Astrocyte (in vitro differentiated cells and primary cell): ENCODE measurements around the gene TBC1D10B. TPM values are rescaled to one million over a fixed set of nuclear protein-coding genes. Genes with fewer than 3 reads are reported as not detected.
A peak's percentile ranks its signal among the peaks of the same experiment; 100 is the strongest.
"Not testable (repeated sequence)": the region's sequence is repeated elsewhere in the genome, so short reads cannot be mapped to it uniquely, and the experiment has no call there.

Experiments
- DNase-seq: peaks from one replicate; pipeline ENCODE4 v3.0.0-alpha.2; 2010; ENCODE audit warnings: low read depth
- FAIRE-seq: peaks from 2 replicates; lab custom pipeline; 2011; peaks lifted over from hg19 to GRCh38; lab: Jason Lieb, UNC
- H2AFZ ChIP-seq: 2 replicates; pipeline ENCODE4 v1.6.0; 2012; ENCODE audit warnings: low read depth, low read length, inconsistent platforms
- H3K27ac ChIP-seq: 2 replicates; pipeline ENCODE4 v1.5.1; 2011; ENCODE audit warnings: low read depth, low read length, inconsistent platforms
- H3K27me3 ChIP-seq: 2 replicates; pipeline ENCODE4 v1.6.0; 2011; ENCODE audit warnings: low read length, inconsistent platforms; ENCODE audit not compliant: insufficient read depth
- H3K36me3 ChIP-seq: 2 replicates; pipeline ENCODE4 v1.5.1; 2011; ENCODE audit warnings: low read length, inconsistent platforms; ENCODE audit not compliant: insufficient read depth
- H3K4me1 ChIP-seq: 2 replicates; pipeline ENCODE4 v1.5.1; 2011; ENCODE audit warnings: low read length, inconsistent platforms; ENCODE audit not compliant: insufficient read depth
- H3K4me2 ChIP-seq: 2 replicates; pipeline ENCODE4 v1.6.0; 2012; ENCODE audit warnings: low read length, inconsistent platforms
- H3K4me3 ChIP-seq: 2 replicates; pipeline ENCODE4 v1.5.1; 2011; ENCODE audit warnings: low read depth, mild to moderate bottlenecking, low read length, inconsistent platforms; ENCODE audit not compliant: insufficient read depth
- H3K79me2 ChIP-seq: 2 replicates; pipeline ENCODE4 v1.6.0; 2012; ENCODE audit warnings: mild to moderate bottlenecking, low read length, inconsistent platforms; ENCODE audit not compliant: insufficient read depth
- H3K9ac ChIP-seq: 2 replicates; pipeline ENCODE4 v1.6.0; 2012; ENCODE audit warnings: mild to moderate bottlenecking, low read length, inconsistent platforms
- H3K9me3 ChIP-seq: 2 replicates; pipeline ENCODE4 v1.5.1; 2012; ENCODE audit warnings: low read depth, mild to moderate bottlenecking, low read length, inconsistent platforms; ENCODE audit not compliant: insufficient read depth
- H4K20me1 ChIP-seq: 2 replicates; pipeline ENCODE4 v1.6.0; 2012; ENCODE audit warnings: low read length, inconsistent platforms; ENCODE audit not compliant: insufficient read depth
- H3K27ac Mint-ChIP-seq: one replicate; pipeline ENCODE4 v1.8.0; 2021; ENCODE audit warnings: mild to moderate bottlenecking, mixed read lengths; ENCODE audit not compliant: unreplicated experiment
- H3K27me3 Mint-ChIP-seq: one replicate; pipeline ENCODE4 v1.8.0; 2021; ENCODE audit warnings: low read depth, mixed read lengths; ENCODE audit not compliant: unreplicated experiment
- H3K36me3 Mint-ChIP-seq: one replicate; pipeline ENCODE4 v1.8.0; 2021; ENCODE audit warnings: low read depth, mixed read lengths; ENCODE audit not compliant: unreplicated experiment
- H3K4me1 Mint-ChIP-seq: one replicate; pipeline ENCODE4 v1.8.0; 2021; ENCODE audit warnings: low read depth, mixed read lengths; ENCODE audit not compliant: unreplicated experiment
- H3K4me3 Mint-ChIP-seq: one replicate; pipeline ENCODE4 v1.8.0; 2021; ENCODE audit warnings: mild to moderate bottlenecking, moderate library complexity, mixed read lengths; ENCODE audit not compliant: unreplicated experiment
- H3K9me3 Mint-ChIP-seq: one replicate; pipeline ENCODE4 v1.8.0; 2021; ENCODE audit warnings: mild to moderate bottlenecking, mixed read lengths; ENCODE audit not compliant: unreplicated experiment
- CTCF ChIP-seq: IDR thresholded peaks from 2 replicates; pipeline ENCODE4 v1.5.1; 2011; ENCODE audit warnings: low read depth, mild to moderate bottlenecking, inconsistent platforms, low read length, moderate library complexity; ENCODE audit not compliant: insufficient read depth
- EZH2 ChIP-seq: IDR thresholded peaks from 2 replicates; pipeline ENCODE4 v1.6.1; 2012; ENCODE audit warnings: mild to moderate bottlenecking, low read length, inconsistent platforms; ENCODE audit not compliant: insufficient read depth
- total RNA-seq: library from RNA; stranded (reverse); gene quantifications from 2 replicates; pipeline ENCODE4 v1.2.1, GENCODE V29; 2021

The TBC1D10B gene
- total RNA-seq, 1 donor from 2014 or later = 50.8 TPM

- Histone ChIP-seq H3K9me3 (no peaks in the 10 kb centered on the region), H3K4me2 (no peak overlapping the region), H3K27me3 (no peaks in the 10 kb centered on the region), H3K27ac (no peak overlapping the region), H3K36me3 (no peaks in the 10 kb centered on the region), H4K20me1 (no peaks in the 10 kb centered on the region), H3K4me1 (no peaks in the 10 kb centered on the region), H2AFZ (no peak overlapping the region), H3K4me3 (no peak overlapping the region), H3K9ac (no peak overlapping the region), H3K79me2 (no peaks in the 10 kb centered on the region)
- TF ChIP-seq CTCF (no peak), EZH2 (no peak)
- Mint-ChIP-seq H3K4me1 (no peaks in the 10 kb centered on the region), H3K9me3 (peaks cover 3% of the 10 kb centered on the region), H3K27me3 (peaks cover 2% of the 10 kb centered on the region), H3K36me3 (peaks cover 5% of the 10 kb centered on the region), H3K27ac (no peak overlapping the region), H3K4me3 (no peak overlapping the region)
- FAIRE-seq = no peak
- no peak for DNase-seq
These were observed 27.4 kb downstream of the TBC1D10B start for GRCh38 chr16:30342751-30343490.

GRCh38 chr16:30341971-30342370 lies 28.3 kb downstream of the TBC1D10B start:
- not testable (repeated sequence) for FAIRE-seq, DNase-seq, H3K79me2 ChIP-seq, H4K20me1 ChIP-seq, H3K36me3 ChIP-seq, H3K27ac ChIP-seq, H3K4me1 Mint-ChIP-seq, H3K9ac ChIP-seq, H3K27me3 ChIP-seq, H3K4me1 ChIP-seq, H3K4me3 ChIP-seq, H3K27ac Mint-ChIP-seq, H3K36me3 Mint-ChIP-seq, H3K9me3 Mint-ChIP-seq, H3K4me2 ChIP-seq, H2AFZ ChIP-seq, H3K27me3 Mint-ChIP-seq, H3K4me3 Mint-ChIP-seq, H3K9me3 ChIP-seq

GRCh38 chr16:30340621-30341020 lies 29.7 kb downstream of the TBC1D10B start:
- Histone ChIP-seq H3K4me3 (no peak overlapping the region), H3K27ac (no peak overlapping the region), H3K79me2 (no peaks in the 10 kb centered on the region), H3K9me3 (no peaks in the 10 kb centered on the region), H4K20me1 (no peaks in the 10 kb centered on the region), H3K4me1 (peaks cover 6% of the 10 kb centered on the region), H3K36me3 (no peaks in the 10 kb centered on the region), H3K9ac (no peak overlapping the region), H3K4me2 (no peak overlapping the region), H3K27me3 (no peaks in the 10 kb centered on the region), H2AFZ (no peak overlapping the region)
- DNase-seq (no peak), FAIRE-seq (no peak)
- peaks cover 5% of the 10 kb centered on the region for H3K36me3 Mint-ChIP-seq
- H3K4me1 Mint-ChIP-seq = peaks cover 4% of the 10 kb centered on the region
- peak overlapping the region; percentile 12 for H3K4me3 Mint-ChIP-seq
- H3K27me3 Mint-ChIP-seq = peaks cover 2% of the 10 kb centered on the region
- no peak overlapping the region for H3K27ac Mint-ChIP-seq
- no peak for TF ChIP-seq EZH2
- TF ChIP-seq CTCF = no peak
- H3K9me3 Mint-ChIP-seq = peaks cover 3% of the 10 kb centered on the region

GRCh38 chr16:30338715-30339114 lies 31.6 kb downstream of the TBC1D10B start:
- not testable (repeated sequence) for H4K20me1 ChIP-seq, H3K4me3 ChIP-seq, H3K27me3 ChIP-seq, H3K36me3 ChIP-seq, H3K27ac Mint-ChIP-seq, H3K9me3 ChIP-seq, H3K9me3 Mint-ChIP-seq, H3K4me1 ChIP-seq, FAIRE-seq, H3K4me3 Mint-ChIP-seq, H3K27ac ChIP-seq, H3K4me2 ChIP-seq, H3K36me3 Mint-ChIP-seq, H3K27me3 Mint-ChIP-seq, H2AFZ ChIP-seq, DNase-seq, H3K9ac ChIP-seq, H3K79me2 ChIP-seq, H3K4me1 Mint-ChIP-seq

GRCh38 chr16:30337964-30338357 lies 32.3 kb downstream of the TBC1D10B start:
- not testable (repeated sequence) for H3K27me3 ChIP-seq, H3K36me3 ChIP-seq, H3K27me3 Mint-ChIP-seq, H3K27ac ChIP-seq, H3K79me2 ChIP-seq, DNase-seq, H3K27ac Mint-ChIP-seq, H3K9ac ChIP-seq, H3K9me3 ChIP-seq, H3K4me3 ChIP-seq, H3K4me2 ChIP-seq, H4K20me1 ChIP-seq, H3K4me1 ChIP-seq, H3K36me3 Mint-ChIP-seq, H3K4me1 Mint-ChIP-seq, FAIRE-seq, H3K4me3 Mint-ChIP-seq, H3K9me3 Mint-ChIP-seq, H2AFZ ChIP-seq
